Esophagus squamous epithelium (tissue), 4 donors: ENCODE data around the gene GLYAT.

Source experiments
- POLR2A ChIP-seq, 4 donors: fragments of 450-650 bp; IDR thresholded peaks; one replicate each; pipeline ENCODE4 v1.6.1; 2017; ENCODE audit warnings: antibody characterized with exemption in 4 of 4, mild to moderate bottlenecking in 4 of 4, moderate library complexity in 3 of 4
- TF ChIP-seq, protein P1 (sequence below), 6 experiments: fragments of 450-650 bp in 4 of 6; fragments of 200-600 bp in 2 of 6; sonication (generic) in 2 of 6; IDR thresholded peaks; one replicate each; pipeline ENCODE4 v1.5.1; 2016 to 2019; ENCODE audit warnings: antibody characterized with exemption in 6 of 6, mild to moderate bottlenecking in 4 of 6, moderate library complexity in 4 of 6

DNA sequence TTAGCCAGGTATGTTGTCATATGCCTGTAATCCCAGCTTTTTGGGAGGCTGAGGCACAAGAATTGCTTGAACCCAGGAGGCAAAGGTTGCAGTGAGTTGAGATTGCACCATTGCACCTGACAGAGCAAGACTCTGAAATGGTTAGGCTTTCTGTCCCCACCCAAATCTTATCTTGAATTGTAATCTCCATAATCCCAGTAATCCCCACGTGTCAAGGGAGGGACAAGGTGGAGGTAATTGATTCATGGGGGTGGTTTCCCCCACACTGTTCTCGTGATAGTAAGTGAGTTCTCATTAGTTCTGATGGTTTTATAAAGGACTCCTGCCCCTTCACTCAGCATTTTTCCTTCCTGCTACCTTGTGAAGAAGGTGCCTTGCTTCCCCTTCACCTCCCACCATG, 37.6 kb upstream of the GLYAT start:
- TF ChIP-seq, protein P1, sequence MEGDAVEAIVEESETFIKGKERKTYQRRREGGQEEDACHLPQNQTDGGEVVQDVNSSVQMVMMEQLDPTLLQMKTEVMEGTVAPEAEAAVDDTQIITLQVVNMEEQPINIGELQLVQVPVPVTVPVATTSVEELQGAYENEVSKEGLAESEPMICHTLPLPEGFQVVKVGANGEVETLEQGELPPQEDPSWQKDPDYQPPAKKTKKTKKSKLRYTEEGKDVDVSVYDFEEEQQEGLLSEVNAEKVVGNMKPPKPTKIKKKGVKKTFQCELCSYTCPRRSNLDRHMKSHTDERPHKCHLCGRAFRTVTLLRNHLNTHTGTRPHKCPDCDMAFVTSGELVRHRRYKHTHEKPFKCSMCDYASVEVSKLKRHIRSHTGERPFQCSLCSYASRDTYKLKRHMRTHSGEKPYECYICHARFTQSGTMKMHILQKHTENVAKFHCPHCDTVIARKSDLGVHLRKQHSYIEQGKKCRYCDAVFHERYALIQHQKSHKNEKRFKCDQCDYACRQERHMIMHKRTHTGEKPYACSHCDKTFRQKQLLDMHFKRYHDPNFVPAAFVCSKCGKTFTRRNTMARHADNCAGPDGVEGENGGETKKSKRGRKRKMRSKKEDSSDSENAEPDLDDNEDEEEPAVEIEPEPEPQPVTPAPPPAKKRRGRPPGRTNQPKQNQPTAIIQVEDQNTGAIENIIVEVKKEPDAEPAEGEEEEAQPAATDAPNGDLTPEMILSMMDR (IDR thresholded peaks at IDR 0.05): no peak
- no peak for TF ChIP-seq POLR2A (IDR thresholded peaks at IDR 0.05)
